Measurements from ENCODE around the gene OSM. TPM values are rescaled to one million over a fixed set of nuclear protein-coding genes. Genes with fewer than 3 reads are reported as not detected.

Gene OSM
- total and polyA plus RNA-seq, 2 experiments from 2014 or later, result not detected

- H3K27me3 Mint-ChIP-seq (ENCODE audit: insufficient read depth, low read depth, poor library complexity), result peaks cover 10% of the 10 kb centered on the region
- no peak overlapping the region for H3K4me2 ChIP-seq
- no peak overlapping the region for H3K4me3 ChIP-seq
- no peaks in the 10 kb centered on the region for H3K79me2 ChIP-seq (replicated peaks; ENCODE audit: insufficient read depth)
- no peak for DNase-seq (ENCODE audit: low spot score)
- no peak overlapping the region for H3K4me3 Mint-ChIP-seq
- ATAC-seq, result no peak
- no peaks in the 10 kb centered on the region for H4K20me1 ChIP-seq (replicated peaks; ENCODE audit: insufficient read depth)
- H3K36me3 Mint-ChIP-seq (ENCODE audit: low read depth), result no peaks in the 10 kb centered on the region; the same call in 2 of the 3 replicates
- H2AFZ ChIP-seq, result no peak overlapping the region
- no peaks in the 10 kb centered on the region for H3K27me3 ChIP-seq (ENCODE audit: insufficient read depth)
- H3K27ac Mint-ChIP-seq, result no peak overlapping the region
- no peaks in the 10 kb centered on the region for H3F3A ChIP-seq (replicated peaks; ENCODE audit: low read depth)
- H3K4me1 ChIP-seq (ENCODE audit: insufficient read depth), result peaks cover 2% of the 10 kb centered on the region; the same call in 1 of the 2 replicates
- H3K4me1 Mint-ChIP-seq, result peaks cover 10% of the 10 kb centered on the region; the same call in 2 of the 3 replicates
- H3K9me2 ChIP-seq (ENCODE audit: insufficient read depth), result no peaks in the 10 kb centered on the region
- TF ChIP-seq EZH2 (IDR thresholded peaks at IDR 0.05; ENCODE audit: low read depth, unreplicated experiment) (no peak), STAT1 (IDR thresholded peaks at IDR 0.05; ENCODE audit: unreplicated experiment) (no peak), NANOG (IDR thresholded peaks at IDR 0.05; ENCODE audit: borderline replicate concordance) (no peak), ZNF331 (CRISPR knock-in tag; IDR thresholded peaks at IDR 0.05; ENCODE audit: low read depth) (no peak), CTCF (conservative IDR thresholded peaks at IDR 0.05; ENCODE audit: low read depth in 2 of 2) (no peak), CREB1 (CRISPR knock-in tag; IDR thresholded peaks at IDR 0.05; ENCODE audit: low read depth) (no peak), EZH2phosphoT487 (IDR thresholded peaks at IDR 0.05; ENCODE audit: unreplicated experiment) (no peak), ZNF114 (CRISPR knock-in tag; IDR thresholded peaks at IDR 0.05) (no peak), JUNB (IDR thresholded peaks at IDR 0.05; ENCODE audit: unreplicated experiment) (no peak), REST (IDR thresholded peaks at IDR 0.05; ENCODE audit: unreplicated experiment) (no peak), POLR2AphosphoS5 (IDR thresholded peaks at IDR 0.05; ENCODE audit: low read depth) (no peak)
- TF ChIP-seq, protein P1, sequence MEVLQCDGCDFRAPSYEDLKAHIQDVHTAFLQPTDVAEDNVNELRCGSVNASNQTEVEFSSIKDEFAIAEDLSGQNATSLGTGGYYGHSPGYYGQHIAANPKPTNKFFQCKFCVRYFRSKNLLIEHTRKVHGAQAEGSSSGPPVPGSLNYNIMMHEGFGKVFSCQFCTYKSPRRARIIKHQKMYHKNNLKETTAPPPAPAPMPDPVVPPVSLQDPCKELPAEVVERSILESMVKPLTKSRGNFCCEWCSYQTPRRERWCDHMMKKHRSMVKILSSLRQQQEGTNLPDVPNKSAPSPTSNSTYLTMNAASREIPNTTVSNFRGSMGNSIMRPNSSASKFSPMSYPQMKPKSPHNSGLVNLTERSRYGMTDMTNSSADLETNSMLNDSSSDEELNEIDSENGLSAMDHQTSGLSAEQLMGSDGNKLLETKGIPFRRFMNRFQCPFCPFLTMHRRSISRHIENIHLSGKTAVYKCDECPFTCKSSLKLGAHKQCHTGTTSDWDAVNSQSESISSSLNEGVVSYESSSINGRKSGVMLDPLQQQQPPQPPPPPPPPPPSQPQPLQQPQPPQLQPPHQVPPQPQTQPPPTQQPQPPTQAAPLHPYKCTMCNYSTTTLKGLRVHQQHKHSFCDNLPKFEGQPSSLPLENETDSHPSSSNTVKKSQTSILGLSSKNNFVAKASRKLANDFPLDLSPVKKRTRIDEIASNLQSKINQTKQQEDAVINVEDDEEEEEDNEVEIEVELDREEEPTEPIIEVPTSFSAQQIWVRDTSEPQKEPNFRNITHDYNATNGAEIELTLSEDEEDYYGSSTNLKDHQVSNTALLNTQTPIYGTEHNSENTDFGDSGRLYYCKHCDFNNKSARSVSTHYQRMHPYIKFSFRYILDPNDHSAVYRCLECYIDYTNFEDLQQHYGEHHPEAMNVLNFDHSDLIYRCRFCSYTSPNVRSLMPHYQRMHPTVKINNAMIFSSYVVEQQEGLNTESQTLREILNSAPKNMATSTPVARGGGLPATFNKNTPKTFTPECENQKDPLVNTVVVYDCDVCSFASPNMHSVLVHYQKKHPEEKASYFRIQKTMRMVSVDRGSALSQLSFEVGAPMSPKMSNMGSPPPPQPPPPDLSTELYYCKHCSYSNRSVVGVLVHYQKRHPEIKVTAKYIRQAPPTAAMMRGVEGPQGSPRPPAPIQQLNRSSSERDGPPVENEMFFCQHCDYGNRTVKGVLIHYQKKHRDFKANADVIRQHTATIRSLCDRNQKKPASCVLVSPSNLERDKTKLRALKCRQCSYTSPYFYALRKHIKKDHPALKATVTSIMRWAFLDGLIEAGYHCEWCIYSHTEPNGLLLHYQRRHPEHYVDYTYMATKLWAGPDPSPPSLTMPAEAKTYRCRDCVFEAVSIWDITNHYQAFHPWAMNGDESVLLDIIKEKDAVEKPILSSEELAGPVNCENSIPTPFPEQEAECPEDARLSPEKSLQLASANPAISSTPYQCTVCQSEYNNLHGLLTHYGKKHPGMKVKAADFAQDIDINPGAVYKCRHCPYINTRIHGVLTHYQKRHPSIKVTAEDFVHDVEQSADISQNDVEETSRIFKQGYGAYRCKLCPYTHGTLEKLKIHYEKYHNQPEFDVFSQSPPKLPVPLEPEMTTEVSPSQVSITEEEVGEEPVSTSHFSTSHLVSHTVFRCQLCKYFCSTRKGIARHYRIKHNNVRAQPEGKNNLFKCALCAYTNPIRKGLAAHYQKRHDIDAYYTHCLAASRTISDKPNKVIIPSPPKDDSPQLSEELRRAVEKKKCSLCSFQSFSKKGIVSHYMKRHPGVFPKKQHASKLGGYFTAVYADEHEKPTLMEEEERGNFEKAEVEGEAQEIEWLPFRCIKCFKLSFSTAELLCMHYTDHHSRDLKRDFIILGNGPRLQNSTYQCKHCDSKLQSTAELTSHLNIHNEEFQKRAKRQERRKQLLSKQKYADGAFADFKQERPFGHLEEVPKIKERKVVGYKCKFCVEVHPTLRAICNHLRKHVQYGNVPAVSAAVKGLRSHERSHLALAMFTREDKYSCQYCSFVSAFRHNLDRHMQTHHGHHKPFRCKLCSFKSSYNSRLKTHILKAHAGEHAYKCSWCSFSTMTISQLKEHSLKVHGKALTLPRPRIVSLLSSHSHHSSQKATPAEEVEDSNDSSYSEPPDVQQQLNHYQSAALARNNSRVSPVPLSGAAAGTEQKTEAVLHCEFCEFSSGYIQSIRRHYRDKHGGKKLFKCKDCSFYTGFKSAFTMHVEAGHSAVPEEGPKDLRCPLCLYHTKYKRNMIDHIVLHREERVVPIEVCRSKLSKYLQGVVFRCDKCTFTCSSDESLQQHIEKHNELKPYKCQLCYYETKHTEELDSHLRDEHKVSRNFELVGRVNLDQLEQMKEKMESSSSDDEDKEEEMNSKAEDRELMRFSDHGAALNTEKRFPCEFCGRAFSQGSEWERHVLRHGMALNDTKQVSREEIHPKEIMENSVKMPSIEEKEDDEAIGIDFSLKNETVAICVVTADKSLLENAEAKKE (CRISPR knock-in tag; IDR thresholded peaks at IDR 0.05), result no peak
- TF ChIP-seq, protein P2, sequence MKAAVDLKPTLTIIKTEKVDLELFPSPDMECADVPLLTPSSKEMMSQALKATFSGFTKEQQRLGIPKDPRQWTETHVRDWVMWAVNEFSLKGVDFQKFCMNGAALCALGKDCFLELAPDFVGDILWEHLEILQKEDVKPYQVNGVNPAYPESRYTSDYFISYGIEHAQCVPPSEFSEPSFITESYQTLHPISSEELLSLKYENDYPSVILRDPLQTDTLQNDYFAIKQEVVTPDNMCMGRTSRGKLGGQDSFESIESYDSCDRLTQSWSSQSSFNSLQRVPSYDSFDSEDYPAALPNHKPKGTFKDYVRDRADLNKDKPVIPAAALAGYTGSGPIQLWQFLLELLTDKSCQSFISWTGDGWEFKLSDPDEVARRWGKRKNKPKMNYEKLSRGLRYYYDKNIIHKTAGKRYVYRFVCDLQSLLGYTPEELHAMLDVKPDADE (IDR thresholded peaks at IDR 0.05), result no peak
- no peaks in the 10 kb centered on the region for H3K36me3 ChIP-seq (ENCODE audit: insufficient read depth)
- H3K9me3 Mint-ChIP-seq, result no peaks in the 10 kb centered on the region
- H3K27ac ChIP-seq (ENCODE audit: low read depth), result no peak overlapping the region
Observed at GRCh38 chr22:30295576-30295975, 28.9 kb upstream of the OSM start.

Measured in GM23338 (cell line).